SK-N-SH (cell line): Measurements from ENCODE around the gene PEX12. TPM values are rescaled to one million over a fixed set of nuclear protein-coding genes. Genes with fewer than 3 reads are reported as not detected.
A peak's percentile ranks its signal among the peaks of the same experiment; 100 is the strongest.

Experiments used
- CTCF ChIA-PET: fragments of 300-600, 350-600 bp; formaldehyde crosslinking; extraction: SDS; loops from one replicate; lab custom pipeline; 2021; lab: Yijun Ruan, JAX
- POLR2A ChIA-PET: fragments of 350-600 bp; sonication (Branson Sonifier 250); formaldehyde crosslinking; extraction: SDS; loops from one replicate; lab custom pipeline; 2020; ENCODE audit warnings: antibody characterized with exemption, inconsistent platforms; lab: Yijun Ruan, JAX
- DNase-seq: peaks from one replicate; pipeline ENCODE4 v3.0.0; 2012
- H2AFZ ChIP-seq: fragments of 200-600 bp; sonication (generic); 2 replicates; pipeline ENCODE4 v1.8.1; 2016; ENCODE audit warnings: antibody characterized with exemption, mild to moderate bottlenecking, low read depth
- H3F3A ChIP-seq: fragments of 200-600 bp; sonication (generic); replicated peaks from 2 replicates; pipeline ENCODE3; 2016; ENCODE audit warnings: antibody characterized with exemption, mild to moderate bottlenecking; ENCODE audit not compliant: insufficient read depth
- H3K27ac ChIP-seq, 2 experiments: fragments of 200-500 bp in 1 of 2; fragments of 200-600 bp in 1 of 2; sonication (Bioruptor generic) in 1 of 2; sonication (generic), shearing (Covaris generic) in 1 of 2; 2 replicates each; pipeline versions ENCODE4 v1.5.1 to v1.6.1; 2014 to 2016; ENCODE audit warnings: low read depth in 2 of 2, inconsistent platforms in 1 of 2, low read length in 1 of 2, mild to moderate bottlenecking in 1 of 2, mixed read lengths in 1 of 2
- H3K27me3 ChIP-seq: fragments of 200-600 bp; sonication (generic), shearing (Covaris generic); 2 replicates; pipeline ENCODE4 v1.6.1; 2016; ENCODE audit warnings: mixed run types; ENCODE audit not compliant: insufficient read depth
- H3K36me3 ChIP-seq, 2 experiments: fragments of 200-500 bp in 1 of 2; fragments of 200-600 bp in 1 of 2; sonication (Bioruptor generic) in 1 of 2; sonication (generic) in 1 of 2; replicated peaks in 1 of 2; 2 replicates each; pipeline versions ENCODE3 to v1.5.1; 2014 to 2016; ENCODE audit warnings: low read length in 1 of 2, mild to moderate bottlenecking in 1 of 2; ENCODE audit not compliant: insufficient read depth in 2 of 2, control insufficient read depth in 1 of 2
- H3K4me1 ChIP-seq, 2 experiments: fragments of 200-500 bp in 1 of 2; fragments of 200-600 bp in 1 of 2; sonication (Bioruptor generic) in 1 of 2; sonication (generic), shearing (Covaris generic) in 1 of 2; 2 replicates each; pipeline versions ENCODE4 v1.5.1 to v1.6.1; 2014 to 2016; ENCODE audit warnings: low read depth in 1 of 2, low read length in 1 of 2, mixed run types in 1 of 2; ENCODE audit not compliant: insufficient read depth in 2 of 2, control insufficient read depth in 1 of 2
- H3K4me2 ChIP-seq: fragments of 200-600 bp; sonication (generic), shearing (Covaris generic); 2 replicates; pipeline ENCODE4 v1.6.1; 2017; ENCODE audit warnings: mixed run types
- H3K4me3 ChIP-seq, 2 experiments: fragments of 200-500 bp in 1 of 2; fragments of 200-600 bp in 1 of 2; sonication (Bioruptor generic) in 1 of 2; sonication (generic), shearing (Covaris generic) in 1 of 2; 2 replicates each; pipeline versions ENCODE4 v1.5.1 to v1.8.1; 2014 to 2016; ENCODE audit warnings: low read depth in 2 of 2, inconsistent platforms in 1 of 2, low read length in 1 of 2, mild to moderate bottlenecking in 1 of 2, mixed read lengths in 1 of 2, moderate library complexity in 1 of 2
- H3K79me2 ChIP-seq: fragments of 200-600 bp; sonication (generic); 2 replicates; pipeline ENCODE4 v1.8.1; 2017; ENCODE audit warnings: mild to moderate bottlenecking; ENCODE audit not compliant: insufficient read depth
- H3K9ac ChIP-seq: fragments of 200-600 bp; sonication (generic); 2 replicates; pipeline ENCODE4 v1.6.1; 2017; ENCODE audit warnings: mixed run types
- H3K9me2 ChIP-seq: fragments of 200-600 bp; sonication (generic); 2 replicates; pipeline ENCODE4 v1.6.1; 2017; ENCODE audit warnings: mixed run types
- H3K9me3 ChIP-seq: fragments of 200-600 bp; sonication (generic); 2 replicates; pipeline ENCODE4 v1.6.1; 2017; ENCODE audit warnings: mixed run types, mild to moderate bottlenecking, moderate library complexity
- H4K20me1 ChIP-seq: fragments of 200-600 bp; sonication (generic); 2 replicates; pipeline ENCODE4 v1.6.1; 2017; ENCODE audit warnings: mild to moderate bottlenecking, mixed run types; ENCODE audit not compliant: insufficient read depth
- CHD2 ChIP-seq: fragments of 150-350 bp; IDR thresholded peaks from 2 replicates; pipeline ENCODE4 v1.6.1; 2018; ENCODE audit warnings: low read length; ENCODE audit not compliant: partially characterized antibody
- CTCF ChIP-seq: fragments of 200-600 bp; sonication (generic); IDR thresholded peaks from 2 replicates; pipeline ENCODE4 v1.6.1; 2017; ENCODE audit warnings: antibody characterized with exemption, mild to moderate bottlenecking, moderate library complexity
- EZH2phosphoT487 ChIP-seq: fragments of 200-600 bp; sonication (generic); IDR thresholded peaks from 2 replicates; pipeline ENCODE4 v1.6.1; 2017; ENCODE audit warnings: low read depth, mixed run types, mild to moderate bottlenecking, antibody characterized with exemption, moderate library complexity, borderline replicate concordance
- FOSL2 ChIP-seq: IDR thresholded peaks from 2 replicates; pipeline ENCODE4 v1.4.0; 2012; ENCODE audit warnings: low read depth, mild to moderate bottlenecking, moderate library complexity, borderline replicate concordance
- FOXM1 ChIP-seq: IDR thresholded peaks from 2 replicates; pipeline ENCODE4 v1.4.0; 2012; ENCODE audit warnings: low read depth, mild to moderate bottlenecking
- IRF3 ChIP-seq: fragments of 150-350 bp; IDR thresholded peaks from 2 replicates; pipeline ENCODE4 v1.6.1; 2016; ENCODE audit warnings: mild to moderate bottlenecking, low read depth, low read length
- JUND ChIP-seq: IDR thresholded peaks from 2 replicates; pipeline ENCODE4 v1.4.0; 2012
- MXI1 ChIP-seq: IDR thresholded peaks from 2 replicates; pipeline ENCODE4 v1.6.1; 2012; ENCODE audit warnings: mild to moderate bottlenecking, low read depth, low read length, improper control_type of control experiment
- NRF1 ChIP-seq: IDR thresholded peaks from 2 replicates; pipeline ENCODE4 v1.6.1; 2012; ENCODE audit warnings: low read depth, mild to moderate bottlenecking, low read length
- RFX5 ChIP-seq: IDR thresholded peaks from 2 replicates; pipeline ENCODE4 v1.6.1; 2012; ENCODE audit warnings: mild to moderate bottlenecking, improper control_type of control experiment, low read length
- RXRA ChIP-seq: IDR thresholded peaks from 2 replicates; pipeline ENCODE4 v1.4.0; 2012; ENCODE audit warnings: low read depth, mild to moderate bottlenecking, borderline replicate concordance
- SMC3 ChIP-seq: IDR thresholded peaks from 2 replicates; pipeline ENCODE4 v1.6.1; 2012; ENCODE audit warnings: low read depth, low read length, improper control_type of control experiment
- YY1 ChIP-seq: IDR thresholded peaks from 2 replicates; pipeline ENCODE4 v1.4.0; 2012; ENCODE audit warnings: low read depth, mild to moderate bottlenecking
- WGBS: methylation state at CpG from one replicate; pipeline ENCODE4 v1.1.6; 2017; ENCODE audit warnings: low lambda C conversion rate; 5-methylcytosine and 5-hydroxymethylcytosine counted together
- polyA plus RNA-seq, 3 experiments: library from polyadenylated mRNA; depleted of rRNA; stranded (reverse); fragments of >200 nt; gene quantifications; 2 replicates each; pipeline ENCODE4 v1.2.3, GENCODE V29; 2012
- TF ChIP-seq, protein P1 (sequence below): IDR thresholded peaks from 2 replicates; pipeline ENCODE4 v1.6.1; 2012; ENCODE audit warnings: mild to moderate bottlenecking, low read depth, low read length, moderate library complexity
- TF ChIP-seq, protein P2 (sequence below): IDR thresholded peaks from 2 replicates; pipeline ENCODE4 v1.4.0; 2012; ENCODE audit warnings: low read depth
- TF ChIP-seq, protein P3 (sequence below): IDR thresholded peaks from 2 replicates; pipeline ENCODE4 v1.4.0; 2012; ENCODE audit warnings: low read depth, borderline replicate concordance

Gene PEX12
- polyA plus RNA-seq, 1 of the 3 experiments (the other 2 are of a cell fraction), result 4.3 TPM

GRCh38 chr17:35596072-35596471 lies 17.7 kb upstream of the PEX12 start:
- Histone ChIP-seq H3K9ac (no peak overlapping the region), H2AFZ (no peak overlapping the region), H3K79me2 (peaks cover 94% of the 10 kb centered on the region), H4K20me1 (peaks cover 43% of the 10 kb centered on the region), H3K36me3 (peaks cover 69 to 81% of the 10 kb centered on the region in 2 experiments), H3K4me2 (no peak overlapping the region), H3K9me3 (no peaks in the 10 kb centered on the region), H3K27me3 (no peaks in the 10 kb centered on the region), H3F3A (no peaks in the 10 kb centered on the region), H3K4me3 (no peak overlapping the region), H3K27ac (no peak overlapping the region), H3K9me2 (no peaks in the 10 kb centered on the region), H3K4me1 (no peaks in the 10 kb centered on the region)
- ChIA-PET CTCF (interaction anchor here (1.8 to 3.6 kb wide), 3 partner anchors 17 to 168 kb away, joined by 4 to 19 read pairs (median 11); no protein-coding TSS in a partner anchor), POLR2A (no interaction called here)
- no peak for DNase-seq
- TF ChIP-seq, protein P1, sequence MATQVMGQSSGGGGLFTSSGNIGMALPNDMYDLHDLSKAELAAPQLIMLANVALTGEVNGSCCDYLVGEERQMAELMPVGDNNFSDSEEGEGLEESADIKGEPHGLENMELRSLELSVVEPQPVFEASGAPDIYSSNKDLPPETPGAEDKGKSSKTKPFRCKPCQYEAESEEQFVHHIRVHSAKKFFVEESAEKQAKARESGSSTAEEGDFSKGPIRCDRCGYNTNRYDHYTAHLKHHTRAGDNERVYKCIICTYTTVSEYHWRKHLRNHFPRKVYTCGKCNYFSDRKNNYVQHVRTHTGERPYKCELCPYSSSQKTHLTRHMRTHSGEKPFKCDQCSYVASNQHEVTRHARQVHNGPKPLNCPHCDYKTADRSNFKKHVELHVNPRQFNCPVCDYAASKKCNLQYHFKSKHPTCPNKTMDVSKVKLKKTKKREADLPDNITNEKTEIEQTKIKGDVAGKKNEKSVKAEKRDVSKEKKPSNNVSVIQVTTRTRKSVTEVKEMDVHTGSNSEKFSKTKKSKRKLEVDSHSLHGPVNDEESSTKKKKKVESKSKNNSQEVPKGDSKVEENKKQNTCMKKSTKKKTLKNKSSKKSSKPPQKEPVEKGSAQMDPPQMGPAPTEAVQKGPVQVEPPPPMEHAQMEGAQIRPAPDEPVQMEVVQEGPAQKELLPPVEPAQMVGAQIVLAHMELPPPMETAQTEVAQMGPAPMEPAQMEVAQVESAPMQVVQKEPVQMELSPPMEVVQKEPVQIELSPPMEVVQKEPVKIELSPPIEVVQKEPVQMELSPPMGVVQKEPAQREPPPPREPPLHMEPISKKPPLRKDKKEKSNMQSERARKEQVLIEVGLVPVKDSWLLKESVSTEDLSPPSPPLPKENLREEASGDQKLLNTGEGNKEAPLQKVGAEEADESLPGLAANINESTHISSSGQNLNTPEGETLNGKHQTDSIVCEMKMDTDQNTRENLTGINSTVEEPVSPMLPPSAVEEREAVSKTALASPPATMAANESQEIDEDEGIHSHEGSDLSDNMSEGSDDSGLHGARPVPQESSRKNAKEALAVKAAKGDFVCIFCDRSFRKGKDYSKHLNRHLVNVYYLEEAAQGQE, result no peak
- no peak for TF ChIP-seq JUND
- no peak for TF ChIP-seq YY1
- TF ChIP-seq FOSL2, result no peak
- TF ChIP-seq FOXM1, result no peak
- TF ChIP-seq IRF3, result no peak
- TF ChIP-seq SMC3, result no peak
- TF ChIP-seq RFX5, result no peak
- TF ChIP-seq CHD2, result no peak
- no peak for TF ChIP-seq RXRA
- no peak for TF ChIP-seq NRF1
- 97% methylated on average over 4 of the region's 4 CpGs for WGBS

DNA sequence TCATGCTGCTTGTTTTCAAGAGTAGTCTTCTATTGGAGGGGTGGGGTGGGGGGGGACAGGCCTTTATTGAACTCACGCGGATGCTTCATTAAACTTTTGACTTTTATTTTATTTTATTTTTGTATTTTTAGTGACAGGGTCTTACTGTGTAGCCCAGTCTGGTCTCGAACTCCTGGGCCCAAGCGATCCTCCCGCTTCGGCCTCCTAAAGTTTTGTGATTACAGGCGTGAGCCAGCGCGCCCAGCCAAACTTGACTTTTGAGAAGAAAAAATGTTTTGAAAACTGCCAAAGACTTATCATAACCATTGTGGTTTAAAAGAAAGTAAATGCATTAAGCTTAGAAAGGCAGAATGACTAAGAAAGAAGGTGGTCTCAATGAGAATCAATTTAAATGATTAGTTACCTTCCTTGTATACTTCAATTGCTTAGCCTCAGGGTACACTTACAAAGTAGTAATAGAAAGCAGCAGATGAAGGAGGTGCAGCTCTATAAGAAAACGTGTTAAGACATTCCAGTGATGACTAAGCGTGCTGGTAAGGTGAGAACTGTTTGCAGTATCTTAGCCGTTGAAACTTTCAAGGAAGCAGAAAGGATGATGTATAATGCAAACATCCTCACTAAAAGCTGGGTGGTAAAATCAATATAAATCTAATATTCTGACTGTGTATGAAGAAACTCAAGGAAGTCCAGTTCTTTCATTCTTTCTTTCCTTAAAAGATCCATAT lies 10.0 kb upstream of the PEX12 start:
- no peak for DNase-seq
- Histone ChIP-seq H3K9ac (peak overlapping the region; percentile 98), H3K4me2 (peak overlapping the region; percentile 78), H4K20me1 (peaks cover 30% of the 10 kb centered on the region), H3K79me2 (peaks cover 62% of the 10 kb centered on the region), H3K27me3 (no peaks in the 10 kb centered on the region), H3K4me1 (peaks cover 5 to 18% of the 10 kb centered on the region in 2 experiments; a peak in 2 of 4 replicates), H3K27ac (peak overlapping the region; percentile 85 to 93; a peak in 3 of 4 replicates), H3K4me3 (peak overlapping the region; percentile 73 to 94), H3K9me3 (no peaks in the 10 kb centered on the region)
- ChIA-PET CTCF (interaction anchor here (1.1 to 6.6 kb wide), 6 partner anchors 10 to 447 kb away, joined by 3 to 41 read pairs (median 9); partner anchors contain the start of gene PEX12), POLR2A (interaction anchor here (0.9 kb wide), 1 partner anchor 10 kb away, joined by 3 read pairs; the partner anchor contains the start of gene PEX12)
- 43% methylated on average over 12 of the region's 12 CpGs for WGBS
- TF ChIP-seq, protein P2, sequence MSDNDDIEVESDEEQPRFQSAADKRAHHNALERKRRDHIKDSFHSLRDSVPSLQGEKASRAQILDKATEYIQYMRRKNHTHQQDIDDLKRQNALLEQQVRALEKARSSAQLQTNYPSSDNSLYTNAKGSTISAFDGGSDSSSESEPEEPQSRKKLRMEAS, result peak; percentile 60; the same call in 1 of the 2 replicates
- TF ChIP-seq EZH2phosphoT487 (no peak), FOSL2 (peak; percentile 53; the same call in 1 of the 2 replicates), JUND (peak; percentile 62), CTCF (no peak), MXI1 (no peak), NRF1 (no peak)
- TF ChIP-seq, protein P3, sequence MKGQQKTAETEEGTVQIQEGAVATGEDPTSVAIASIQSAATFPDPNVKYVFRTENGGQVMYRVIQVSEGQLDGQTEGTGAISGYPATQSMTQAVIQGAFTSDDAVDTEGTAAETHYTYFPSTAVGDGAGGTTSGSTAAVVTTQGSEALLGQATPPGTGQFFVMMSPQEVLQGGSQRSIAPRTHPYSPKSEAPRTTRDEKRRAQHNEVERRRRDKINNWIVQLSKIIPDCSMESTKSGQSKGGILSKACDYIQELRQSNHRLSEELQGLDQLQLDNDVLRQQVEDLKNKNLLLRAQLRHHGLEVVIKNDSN, result no peak
- TF ChIP-seq, all 33 proteins: peak for 3
- Histone ChIP-seq H3F3A (no peaks in the 10 kb centered on the region), H3K9me2 (no peaks in the 10 kb centered on the region), H3K36me3 (peaks cover 6 to 17% of the 10 kb centered on the region in 2 experiments), H2AFZ (no peak overlapping the region)
